PC-3 (cell line): Measurements from ENCODE around the gene SON. TPM values are rescaled to one million over a fixed set of nuclear protein-coding genes. Genes with fewer than 3 reads are reported as not detected.

ENCODE experiments used
- ATAC-seq: fragments of 200-7000 bp; cut with Tn5 transposase; 2 replicates; pipeline ENCODE4 v1.9.1; 2020; ENCODE audit warnings: mild to moderate bottlenecking, moderate library complexity
- BruUV-seq: library from RNA; stranded (reverse); fragments of 400-500 nt; replicated peaks from 2 replicates; lab custom pipeline; 2021; lab: Mats Ljungman, UMichigan
- CTCF ChIA-PET: fragments of 300-600 bp; sonication (Branson Sonifier 250); formaldehyde crosslinking; loops from one replicate; lab custom pipeline; 2022; ENCODE audit warnings: antibody characterized with exemption; lab: Charles Lee
- POLR2A ChIA-PET: fragments of 300-600 bp; sonication (Branson Sonifier 250); formaldehyde crosslinking; loops from one replicate; lab custom pipeline; 2022; ENCODE audit warnings: antibody characterized with exemption; ENCODE audit not compliant: unreplicated experiment; lab: Charles Lee
- DNase-seq: peaks from one replicate; pipeline ENCODE4 v3.0.0-alpha.2; 2015
- H2AFZ ChIP-seq: fragments of 300-600 bp; sonication (generic); 2 replicates; pipeline ENCODE4 v1.6.0; 2016; ENCODE audit warnings: antibody characterized with exemption, low read length
- H3F3A ChIP-seq: fragments of 300-600 bp; sonication (generic); one replicate; pipeline ENCODE4 v1.6.0; 2017; ENCODE audit warnings: antibody characterized with exemption, low read length, control low read depth, mild to moderate bottlenecking; ENCODE audit not compliant: unreplicated experiment
- H3K27ac ChIP-seq: fragments of 300-600 bp; sonication (generic); 2 replicates; pipeline ENCODE4 v1.5.1; 2016; ENCODE audit warnings: mild to moderate bottlenecking, low read length
- H3K27me3 ChIP-seq: fragments of 300-600 bp; sonication (generic); 2 replicates; pipeline ENCODE4 v1.6.1; 2016; ENCODE audit warnings: low read length, mixed read lengths
- H3K36me3 ChIP-seq: fragments of 300-600 bp; sonication (generic); 2 replicates; pipeline ENCODE4 v1.6.1; 2016; ENCODE audit warnings: low read depth, mixed run types, low read length, mixed read lengths
- H3K4me1 ChIP-seq: fragments of 300-600 bp; sonication (generic); 2 replicates; pipeline ENCODE4 v1.5.1; 2016; ENCODE audit warnings: low read length; ENCODE audit not compliant: insufficient read depth
- H3K4me2 ChIP-seq: fragments of 300-600 bp; sonication (generic); 2 replicates; pipeline ENCODE4 v1.6.0; 2016; ENCODE audit warnings: low read length
- H3K4me3 ChIP-seq: fragments of 300-600 bp; sonication (generic); 2 replicates; pipeline ENCODE4 v1.5.1; 2016; ENCODE audit warnings: mild to moderate bottlenecking, low read length, mixed read lengths
- H3K79me2 ChIP-seq: fragments of 300-600 bp; sonication (generic); 2 replicates; pipeline ENCODE4 v1.6.1; 2017; ENCODE audit warnings: low read length, mixed read lengths
- H3K9ac ChIP-seq: fragments of 300-600 bp; sonication (generic); 2 replicates; pipeline ENCODE4 v1.6.0; 2016; ENCODE audit warnings: mild to moderate bottlenecking, low read length
- H3K9me2 ChIP-seq: fragments of 300-600 bp; sonication (generic); replicated peaks from 2 replicates; pipeline ENCODE4 v1.6.1; 2016; ENCODE audit warnings: mixed run types, low read length, mixed read lengths
- H3K9me3 ChIP-seq: fragments of 300-600 bp; sonication (generic); 2 replicates; pipeline ENCODE4 v1.6.1; 2016; ENCODE audit warnings: low read length, mixed read lengths
- H4K20me1 ChIP-seq: fragments of 300-600 bp; sonication (generic); 2 replicates; pipeline ENCODE4 v1.6.1; 2016; ENCODE audit warnings: low read length, mixed read lengths
- EZH2 ChIP-seq: fragments of 300-600 bp; sonication (generic); IDR thresholded peaks from one replicate; pipeline ENCODE4 v1.6.1; 2017; ENCODE audit warnings: antibody characterized with exemption, mild to moderate bottlenecking, low read length; ENCODE audit not compliant: unreplicated experiment
- EZH2phosphoT487 ChIP-seq: fragments of 300-600 bp; sonication (generic); IDR thresholded peaks from 2 replicates; pipeline ENCODE4 v1.6.1; 2018; ENCODE audit warnings: mild to moderate bottlenecking, antibody characterized with exemption, low read length, borderline replicate concordance
- intact Hi-C: fragments of 100-400 bp; cut with micrococcal nuclease; formaldehyde crosslinking; loops from 2 replicates; pipeline ENCODE4 v1.9.0; 2023
- total RNA-seq: library from RNA; depleted of rRNA; stranded (reverse); fragments of >200 nt; gene quantifications from 2 replicates; pipeline ENCODE4 v1.2.3, GENCODE V29; 2014
- TF ChIP-seq, protein P1 (sequence below): fragments of 300-600 bp; sonication (generic); conservative IDR thresholded peaks from 2 replicates; pipeline ENCODE4 v1.5.1; 2017; ENCODE audit warnings: antibody characterized with exemption, low read depth, mild to moderate bottlenecking, low read length

SON gene
- total RNA-seq, 1 experiment from 2014 or later = 373 TPM

DNA sequence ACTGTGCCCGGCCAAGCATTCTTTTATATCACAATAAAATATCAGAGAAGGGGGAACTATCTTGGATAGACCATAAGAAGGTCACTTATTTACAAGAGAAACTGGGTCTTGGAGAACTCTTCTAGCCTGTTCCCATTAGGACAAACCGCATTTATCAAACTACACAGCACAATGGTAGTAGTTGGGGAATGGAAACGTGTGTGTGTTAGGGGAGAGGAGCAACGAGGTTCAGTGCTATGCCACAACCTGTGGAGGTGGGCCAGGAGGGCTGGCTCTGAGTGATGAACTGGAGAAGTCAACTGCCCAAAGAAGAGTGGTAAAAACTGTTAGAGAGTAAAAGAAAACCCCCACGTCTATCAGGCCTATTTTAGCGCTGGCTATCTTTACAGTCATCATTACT is 44.1 kb downstream of the SON start:
- Histone ChIP-seq H4K20me1 (no peaks in the 10 kb centered on the region), H3K4me3 (peak overlapping the region; percentile 98), H3K4me2 (peak overlapping the region; percentile 91), H3K9me3 (no peaks in the 10 kb centered on the region), H3K79me2 (peaks cover 36% of the 10 kb centered on the region), H3K4me1 (peaks cover 25% of the 10 kb centered on the region), H3K9me2 (no peaks in the 10 kb centered on the region), H3K36me3 (peaks cover 20% of the 10 kb centered on the region), H3K27me3 (no peaks in the 10 kb centered on the region), H3K9ac (peak overlapping the region; percentile 95; the same call in 1 of the 2 replicates), H2AFZ (peak overlapping the region; percentile 97; the same call in 1 of the 2 replicates), H3F3A (peaks cover 8% of the 10 kb centered on the region), H3K27ac (no peak overlapping the region)
- BruUV-seq = no TSS peak
- CTCF ChIA-PET = no interaction called here
- intact Hi-C loops = loop anchor here (5.0 kb wide), 1 partner anchor 45 kb away; the partner anchor contains the start of genes GART and SON
- POLR2A ChIA-PET = no interaction called here
- no peak for DNase-seq
- ATAC-seq = no peak
- TF ChIP-seq EZH2 (no peak), EZH2phosphoT487 (no peak)
- TF ChIP-seq, protein P1, sequence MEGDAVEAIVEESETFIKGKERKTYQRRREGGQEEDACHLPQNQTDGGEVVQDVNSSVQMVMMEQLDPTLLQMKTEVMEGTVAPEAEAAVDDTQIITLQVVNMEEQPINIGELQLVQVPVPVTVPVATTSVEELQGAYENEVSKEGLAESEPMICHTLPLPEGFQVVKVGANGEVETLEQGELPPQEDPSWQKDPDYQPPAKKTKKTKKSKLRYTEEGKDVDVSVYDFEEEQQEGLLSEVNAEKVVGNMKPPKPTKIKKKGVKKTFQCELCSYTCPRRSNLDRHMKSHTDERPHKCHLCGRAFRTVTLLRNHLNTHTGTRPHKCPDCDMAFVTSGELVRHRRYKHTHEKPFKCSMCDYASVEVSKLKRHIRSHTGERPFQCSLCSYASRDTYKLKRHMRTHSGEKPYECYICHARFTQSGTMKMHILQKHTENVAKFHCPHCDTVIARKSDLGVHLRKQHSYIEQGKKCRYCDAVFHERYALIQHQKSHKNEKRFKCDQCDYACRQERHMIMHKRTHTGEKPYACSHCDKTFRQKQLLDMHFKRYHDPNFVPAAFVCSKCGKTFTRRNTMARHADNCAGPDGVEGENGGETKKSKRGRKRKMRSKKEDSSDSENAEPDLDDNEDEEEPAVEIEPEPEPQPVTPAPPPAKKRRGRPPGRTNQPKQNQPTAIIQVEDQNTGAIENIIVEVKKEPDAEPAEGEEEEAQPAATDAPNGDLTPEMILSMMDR = no peak

DNA sequence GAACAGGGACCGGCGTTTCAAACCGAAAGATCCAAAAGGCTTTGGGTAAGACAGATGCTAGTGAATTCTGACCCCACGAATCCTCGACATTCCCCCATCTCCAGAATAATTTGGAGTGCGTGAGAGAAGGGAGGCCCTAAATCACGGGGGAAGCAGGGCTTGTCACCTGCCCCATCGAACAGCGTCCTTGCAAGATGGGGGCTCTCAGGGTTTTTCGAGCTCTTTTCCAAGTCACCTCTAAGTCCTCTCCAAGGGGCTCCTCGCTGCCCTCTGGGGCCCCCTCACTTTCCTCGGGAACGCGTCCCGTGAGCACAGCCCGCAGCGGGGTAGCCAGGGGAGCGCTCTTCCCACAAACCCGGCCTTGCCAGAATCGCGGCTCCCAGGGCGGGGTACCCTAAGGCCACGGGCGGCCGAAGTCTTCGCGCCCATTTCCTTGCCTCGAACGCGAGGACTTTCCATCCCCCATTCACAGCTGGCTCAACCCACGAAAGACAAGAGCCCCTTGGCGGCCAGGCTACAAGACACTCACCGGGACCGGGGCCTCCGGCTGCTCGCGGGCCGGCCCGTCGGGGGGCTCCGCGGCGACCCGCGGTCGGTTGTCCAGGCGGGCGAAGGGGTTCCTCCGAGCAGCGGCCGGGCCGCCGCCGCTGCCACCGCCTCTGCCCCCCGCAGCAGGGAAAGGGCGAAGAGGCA is 45.1 kb downstream of the SON start:
- Histone ChIP-seq H3F3A (peaks cover 8% of the 10 kb centered on the region), H3K27me3 (no peaks in the 10 kb centered on the region), H3K9me2 (no peaks in the 10 kb centered on the region), H3K79me2 (peaks cover 36% of the 10 kb centered on the region), H3K9me3 (no peaks in the 10 kb centered on the region), H3K27ac (peak overlapping the region; percentile 22; the same call in 1 of the 2 replicates), H3K4me2 (peak overlapping the region; percentile 91), H2AFZ (peak overlapping the region; percentile 97), H3K4me3 (peak overlapping the region; percentile 98), H3K36me3 (peaks cover 20% of the 10 kb centered on the region), H3K9ac (peak overlapping the region; percentile 95), H4K20me1 (no peaks in the 10 kb centered on the region), H3K4me1 (peaks cover 25% of the 10 kb centered on the region)
- TF ChIP-seq EZH2phosphoT487 (no peak), EZH2 (no peak)
- TF ChIP-seq, protein P1 = no peak
- TSS peak; percentile 37 for BruUV-seq
- intact Hi-C loops = loop anchor here (2.0 to 5.0 kb wide), 3 partner anchors 19 to 109 kb away; partner anchors contain the start of genes GART, SON and TMEM50B
- CTCF ChIA-PET = interaction anchor here (0.6 to 1.9 kb wide), 2 partner anchors 18 to 381 kb away, joined by 3 to 36 read pairs; no protein-coding TSS in a partner anchor
- DNase-seq = peak; percentile 26
- POLR2A ChIA-PET = interaction anchor here (0.5 to 1.0 kb wide), 4 partner anchors 18 to 108 kb away, joined by 4 to 24 read pairs (median 6); partner anchors contain the start of gene TMEM50B
- ATAC-seq = peak; percentile 16
